MM.1S (cell line): ENCODE measurements around the gene LHPP.

Experiments
- EZH2phosphoT487 ChIP-seq: fragments of 300-600 bp; sonication (generic); IDR thresholded peaks from 2 replicates; pipeline ENCODE4 v1.6.1; 2018; ENCODE audit warnings: antibody characterized with exemption, low read length
- TF ChIP-seq, protein P1 (sequence below): fragments of 300-600 bp; sonication (generic); IDR thresholded peaks from 2 replicates; pipeline ENCODE4 v1.5.1; 2016; ENCODE audit warnings: antibody characterized with exemption, low read length, mixed read lengths

- TF ChIP-seq, protein P1, sequence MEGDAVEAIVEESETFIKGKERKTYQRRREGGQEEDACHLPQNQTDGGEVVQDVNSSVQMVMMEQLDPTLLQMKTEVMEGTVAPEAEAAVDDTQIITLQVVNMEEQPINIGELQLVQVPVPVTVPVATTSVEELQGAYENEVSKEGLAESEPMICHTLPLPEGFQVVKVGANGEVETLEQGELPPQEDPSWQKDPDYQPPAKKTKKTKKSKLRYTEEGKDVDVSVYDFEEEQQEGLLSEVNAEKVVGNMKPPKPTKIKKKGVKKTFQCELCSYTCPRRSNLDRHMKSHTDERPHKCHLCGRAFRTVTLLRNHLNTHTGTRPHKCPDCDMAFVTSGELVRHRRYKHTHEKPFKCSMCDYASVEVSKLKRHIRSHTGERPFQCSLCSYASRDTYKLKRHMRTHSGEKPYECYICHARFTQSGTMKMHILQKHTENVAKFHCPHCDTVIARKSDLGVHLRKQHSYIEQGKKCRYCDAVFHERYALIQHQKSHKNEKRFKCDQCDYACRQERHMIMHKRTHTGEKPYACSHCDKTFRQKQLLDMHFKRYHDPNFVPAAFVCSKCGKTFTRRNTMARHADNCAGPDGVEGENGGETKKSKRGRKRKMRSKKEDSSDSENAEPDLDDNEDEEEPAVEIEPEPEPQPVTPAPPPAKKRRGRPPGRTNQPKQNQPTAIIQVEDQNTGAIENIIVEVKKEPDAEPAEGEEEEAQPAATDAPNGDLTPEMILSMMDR: no peak
- no peak for TF ChIP-seq EZH2phosphoT487
Measured at GRCh38 chr10:124458889-124459288, 2.7 kb upstream of the LHPP start.
